ENCODE results near the gene BHLHA9. TPM values are rescaled to one million over a fixed set of nuclear protein-coding genes. Genes with fewer than 3 reads are reported as not detected.

Gene BHLHA9
- total and polyA plus RNA-seq, 2 of the 8 experiments (the other 6 are each of a cell fraction or from before 2014, with no cell fraction given): 0.29 to 0.34 TPM

DNA sequence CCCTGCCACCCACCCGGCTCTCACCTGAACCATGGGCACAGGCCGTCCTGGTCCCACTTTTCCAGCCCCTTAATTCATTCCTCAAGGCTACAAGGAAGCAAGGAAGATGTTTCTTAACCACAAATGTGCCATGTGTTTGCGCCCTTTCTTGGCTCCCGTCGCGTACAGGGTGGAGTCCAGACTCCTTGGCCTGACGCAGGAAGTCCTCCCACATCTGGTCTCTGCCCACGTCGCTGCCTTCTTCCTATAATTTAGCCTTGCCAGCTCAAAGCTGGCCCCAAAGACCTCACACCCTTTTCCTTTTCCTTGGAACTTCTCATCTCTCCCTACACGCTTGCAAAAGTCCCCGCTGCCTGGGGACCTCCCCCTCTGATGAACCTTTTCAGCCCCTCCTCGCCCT is 38.8 kb upstream of the BHLHA9 start:
- Histone ChIP-seq H2AFZ (ENCODE audit: low read length) (no peak overlapping the region), H3K27me3 (replicated peaks in 1 of 4; ENCODE audit: control insufficient read depth in 3 of 4, extremely low read depth in 1 of 4, insufficient read depth in 3 of 4, low read length in 3 of 4) (peaks cover 42 to 57% (median 51%) of the 10 kb centered on the region in 4 experiments), H4K5ac (ENCODE audit: insufficient read length, low read depth, low read length) (no peak overlapping the region), H3K56ac (replicated peaks; ENCODE audit: insufficient read length, low read depth, low read length) (no peak overlapping the region), H4K91ac (replicated peaks; ENCODE audit: insufficient read length, low read length) (no peak overlapping the region), H2BK5ac (ENCODE audit: low read depth, low read length) (no peak overlapping the region), H3K23me2 (ENCODE audit: low read depth, low read length) (peaks cover 3% of the 10 kb centered on the region; the same call in 1 of the 2 replicates), H3K79me1 (ENCODE audit: low read depth, low read length) (no peaks in the 10 kb centered on the region), H2AK5ac (ENCODE audit: low read depth, low read length) (no peak overlapping the region), H3K4me1 (replicated peaks in 1 of 4; ENCODE audit: control insufficient read depth in 3 of 4, insufficient read depth in 4 of 4, low read length in 3 of 4) (peaks cover 0 to 4% (median 0%) of the 10 kb centered on the region in 4 experiments; a peak in 3 of 7 replicates), H3K4me2 (ENCODE audit: insufficient read depth in 1 of 2, low read depth in 2 of 2, low read length in 2 of 2) (no peak overlapping the region), H3K79me2 (ENCODE audit: control insufficient read depth in 1 of 2, insufficient read depth in 2 of 2, low read length in 2 of 2) (peaks cover 0 to under 1% of the 10 kb centered on the region in 2 experiments; a peak in 1 of 4 replicates), H3K4ac (replicated peaks; ENCODE audit: insufficient read length, low read depth, low read length) (no peak overlapping the region), H3K23ac (ENCODE audit: insufficient read length) (no peak overlapping the region), H3K9me3 (ENCODE audit: insufficient read depth in 2 of 2, low read depth in 1 of 2, low read length in 1 of 2) (peaks cover 0 to 3% of the 10 kb centered on the region in 2 experiments; a peak in 1 of 4 replicates), H2BK20ac (ENCODE audit: low read length) (no peak overlapping the region), H3K27ac (ENCODE audit: low read depth, low read length) (no peak overlapping the region), H2BK15ac (ENCODE audit: low read length) (no peak overlapping the region), H2BK120ac (replicated peaks; ENCODE audit: low read depth, low read length) (no peak overlapping the region), H3K14ac (ENCODE audit: insufficient read length) (no peak overlapping the region), H3K4me3 (ENCODE audit: extremely low read depth in 1 of 4, insufficient read depth in 2 of 4, low read depth in 3 of 4, low read length in 4 of 4) (no peak overlapping the region), H3K36me3 (ENCODE audit: control insufficient read depth in 2 of 4, insufficient read depth in 4 of 4, low read length in 3 of 4) (peaks cover 0 to 11% (median 0%) of the 10 kb centered on the region in 4 experiments; a peak in 1 of 8 replicates), H4K8ac (ENCODE audit: extremely low read depth, insufficient read depth, low read length) (no peak overlapping the region), H2BK12ac (ENCODE audit: low read depth, low read length) (no peak overlapping the region), H3K18ac (ENCODE audit: extremely low read depth, low read length) (no peak overlapping the region), H3K9ac (replicated peaks in 1 of 4; ENCODE audit: extremely low read depth in 1 of 4, low read depth in 3 of 4, low read length in 3 of 4) (no peak overlapping the region; a peak in 1 of 7 replicates), H4K20me1 (replicated peaks in 1 of 2; ENCODE audit: control insufficient read depth in 1 of 2, insufficient read depth in 2 of 2, low read length in 2 of 2) (peaks cover 0 to 5% of the 10 kb centered on the region in 2 experiments)
- CTCF ChIA-PET (ENCODE audit: partially characterized antibody): no interaction called here
- DNase-seq (ENCODE audit: low read depth in 1 of 2, low spot score in 2 of 2) (no peak), FAIRE-seq (no peak)
- POLR2A ChIA-PET (ENCODE audit: partially characterized antibody): no interaction called here
- 87% methylated on average over 12 of the region's 12 CpGs; no CpG with 5 or more reads in 1 of the 2 experiments for WGBS, 2 experiments (ENCODE audit: extremely low coverage in 1 of 2, insufficient coverage in 1 of 2, insufficient read length in 1 of 2, insufficient replicate concordance in 2 of 2, low coverage in 1 of 2, low lambda C conversion rate in 2 of 2, missing lambda C conversion rate in 1 of 2)
- no peak for TF ChIP-seq SIX5 (IDR thresholded peaks at IDR 0.05; ENCODE audit: low read depth, low read length)
- TF ChIP-seq CHD2 (IDR thresholded peaks at IDR 0.05; ENCODE audit: low read length): no peak
- TF ChIP-seq, protein P1, sequence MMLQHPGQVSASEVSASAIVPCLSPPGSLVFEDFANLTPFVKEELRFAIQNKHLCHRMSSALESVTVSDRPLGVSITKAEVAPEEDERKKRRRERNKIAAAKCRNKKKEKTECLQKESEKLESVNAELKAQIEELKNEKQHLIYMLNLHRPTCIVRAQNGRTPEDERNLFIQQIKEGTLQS (IDR thresholded peaks at IDR 0.05; ENCODE audit: insufficient read depth, low read depth, low read length): no peak
- TF ChIP-seq ASH2L (IDR thresholded peaks at IDR 0.05; ENCODE audit: low read length): no peak
- TF ChIP-seq PHF8 (conservative IDR thresholded peaks at IDR 0.05; ENCODE audit: low read depth, low read length): no peak
- no peak for TF ChIP-seq BCL11A (IDR thresholded peaks at IDR 0.05; ENCODE audit: low read depth in 2 of 2, low read length in 2 of 2)
- TF ChIP-seq RFX5 (IDR thresholded peaks at IDR 0.05; ENCODE audit: borderline replicate concordance, low read depth, low read length): no peak
- TF ChIP-seq, protein P2, sequence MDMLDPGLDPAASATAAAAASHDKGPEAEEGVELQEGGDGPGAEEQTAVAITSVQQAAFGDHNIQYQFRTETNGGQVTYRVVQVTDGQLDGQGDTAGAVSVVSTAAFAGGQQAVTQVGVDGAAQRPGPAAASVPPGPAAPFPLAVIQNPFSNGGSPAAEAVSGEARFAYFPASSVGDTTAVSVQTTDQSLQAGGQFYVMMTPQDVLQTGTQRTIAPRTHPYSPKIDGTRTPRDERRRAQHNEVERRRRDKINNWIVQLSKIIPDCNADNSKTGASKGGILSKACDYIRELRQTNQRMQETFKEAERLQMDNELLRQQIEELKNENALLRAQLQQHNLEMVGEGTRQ (IDR thresholded peaks at IDR 0.05; ENCODE audit: low read length): no peak
- TF ChIP-seq CTBP2 (IDR thresholded peaks at IDR 0.05; ENCODE audit: borderline replicate concordance, insufficient read depth, insufficient read length, low read length): no peak
- TF ChIP-seq, protein P3, sequence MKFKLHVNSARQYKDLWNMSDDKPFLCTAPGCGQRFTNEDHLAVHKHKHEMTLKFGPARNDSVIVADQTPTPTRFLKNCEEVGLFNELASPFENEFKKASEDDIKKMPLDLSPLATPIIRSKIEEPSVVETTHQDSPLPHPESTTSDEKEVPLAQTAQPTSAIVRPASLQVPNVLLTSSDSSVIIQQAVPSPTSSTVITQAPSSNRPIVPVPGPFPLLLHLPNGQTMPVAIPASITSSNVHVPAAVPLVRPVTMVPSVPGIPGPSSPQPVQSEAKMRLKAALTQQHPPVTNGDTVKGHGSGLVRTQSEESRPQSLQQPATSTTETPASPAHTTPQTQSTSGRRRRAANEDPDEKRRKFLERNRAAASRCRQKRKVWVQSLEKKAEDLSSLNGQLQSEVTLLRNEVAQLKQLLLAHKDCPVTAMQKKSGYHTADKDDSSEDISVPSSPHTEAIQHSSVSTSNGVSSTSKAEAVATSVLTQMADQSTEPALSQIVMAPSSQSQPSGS (IDR thresholded peaks at IDR 0.05; ENCODE audit: low read length): no peak
